ENCODE results near the gene CACNA1H.

- no peak for TF ChIP-seq CTCF (IDR thresholded peaks at IDR 0.05; ENCODE audit: insufficient read depth, low read length, poor library complexity, severe bottlenecking)
- TF ChIP-seq EZH2phosphoT487 (conservative IDR thresholded peaks at IDR 0.05; ENCODE audit: low read length): no peak
These were observed 108.4 kb downstream of the CACNA1H start for GRCh38 chr16:1261131-1261892.

Measured in SU-DHL-6 (cell line).